GM23338 (cell line): ENCODE results near the gene IGF2BP3. TPM values are rescaled to one million over a fixed set of nuclear protein-coding genes. Genes with fewer than 3 reads are reported as not detected.

Experiments used
- ATAC-seq: fragments of 200-7000 bp; cut with Tn5 transposase; 3 replicates; pipeline ENCODE4 v1.9.1; 2020
- DNase-seq: peaks from one replicate; pipeline ENCODE4 v3.0.0-alpha.2; 2015; ENCODE audit warnings: low spot score
- H2AFZ ChIP-seq: fragments of 200-600 bp; sonication (generic); 2 replicates; pipeline ENCODE4 v1.8.0; 2016; ENCODE audit warnings: antibody characterized with exemption, mild to moderate bottlenecking, moderate library complexity
- H3F3A ChIP-seq: fragments of 200-600 bp; sonication (generic); replicated peaks from 2 replicates; pipeline ENCODE4 v1.8.0; 2017; ENCODE audit warnings: antibody characterized with exemption, mixed run types, low read depth
- H3K27ac ChIP-seq: fragments of 200-600 bp; sonication (generic); 2 replicates; pipeline ENCODE4 v1.6.1; 2016; ENCODE audit warnings: low read depth
- H3K27me3 ChIP-seq: fragments of 200-600 bp; sonication (generic); 2 replicates; pipeline ENCODE4 v1.8.0; 2016; ENCODE audit warnings: mild to moderate bottlenecking, mixed run types, moderate library complexity; ENCODE audit not compliant: insufficient read depth
- H3K36me3 ChIP-seq: fragments of 200-600 bp; sonication (generic); 2 replicates; pipeline ENCODE4 v1.8.0; 2016; ENCODE audit warnings: mild to moderate bottlenecking; ENCODE audit not compliant: insufficient read depth
- H3K4me1 ChIP-seq: fragments of 200-600 bp; sonication (generic); 2 replicates; pipeline ENCODE4 v1.8.0; 2016; ENCODE audit warnings: mild to moderate bottlenecking, moderate library complexity; ENCODE audit not compliant: insufficient read depth
- H3K4me2 ChIP-seq: fragments of 200-600 bp; sonication (generic); 2 replicates; pipeline ENCODE4 v1.7.1; 2017; ENCODE audit warnings: mixed run types
- H3K4me3 ChIP-seq: fragments of 200-600 bp; sonication (generic); 2 replicates; pipeline ENCODE4 v1.6.1; 2016; ENCODE audit warnings: mixed run types
- H3K79me2 ChIP-seq: fragments of 200-600 bp; sonication (generic); replicated peaks from 2 replicates; pipeline ENCODE4 v1.8.0; 2017; ENCODE audit warnings: mild to moderate bottlenecking; ENCODE audit not compliant: insufficient read depth
- H3K9me2 ChIP-seq: fragments of 200-600 bp; sonication (generic); 2 replicates; pipeline ENCODE4 v1.8.0; 2017; ENCODE audit not compliant: insufficient read depth
- H4K20me1 ChIP-seq: fragments of 200-600 bp; sonication (generic); replicated peaks from 2 replicates; pipeline ENCODE4 v1.8.0; 2017; ENCODE audit warnings: mild to moderate bottlenecking; ENCODE audit not compliant: insufficient read depth
- H3K27ac Mint-ChIP-seq: 2 replicates; pipeline ENCODE4 v1.8.0; 2020; ENCODE audit warnings: inconsistent platforms, mild to moderate bottlenecking, moderate library complexity, mixed read lengths
- H3K27me3 Mint-ChIP-seq: 3 replicates; pipeline ENCODE4 v1.8.0; 2022; ENCODE audit warnings: low read depth, mild to moderate bottlenecking, moderate library complexity, mixed read lengths, inconsistent platforms; ENCODE audit not compliant: insufficient read depth, poor library complexity
- H3K36me3 Mint-ChIP-seq: 3 replicates; pipeline ENCODE4 v1.8.0; 2021; ENCODE audit warnings: low read depth, mild to moderate bottlenecking, inconsistent platforms, moderate library complexity, mixed read lengths
- H3K4me1 Mint-ChIP-seq: 3 replicates; pipeline ENCODE4 v1.8.0; 2020; ENCODE audit warnings: mild to moderate bottlenecking, inconsistent platforms, mixed read lengths
- H3K4me3 Mint-ChIP-seq: 3 replicates; pipeline ENCODE4 v1.8.0; 2021; ENCODE audit warnings: moderate library complexity, mild to moderate bottlenecking, inconsistent platforms, mixed read lengths
- H3K9me3 Mint-ChIP-seq: 3 replicates; pipeline ENCODE4 v1.8.0; 2020; ENCODE audit warnings: moderate library complexity, mild to moderate bottlenecking, inconsistent platforms, mixed read lengths
- ETS1 ChIP-seq: IDR thresholded peaks from 2 replicates; pipeline ENCODE4 v1.6.1; 2016; ENCODE audit warnings: antibody characterized with exemption
- EZH2 ChIP-seq: fragments of 200-600 bp; sonication (generic); IDR thresholded peaks from one replicate; pipeline ENCODE4 v1.8.0; 2017; ENCODE audit warnings: antibody characterized with exemption, mild to moderate bottlenecking, low read depth; ENCODE audit not compliant: unreplicated experiment
- EZH2phosphoT487 ChIP-seq: fragments of 200-600 bp; sonication (generic); IDR thresholded peaks from one replicate; pipeline ENCODE4 v1.8.1; 2018; ENCODE audit warnings: antibody characterized with exemption; ENCODE audit not compliant: unreplicated experiment
- JUNB ChIP-seq: IDR thresholded peaks from one replicate; pipeline ENCODE4 v1.6.1; 2016; ENCODE audit warnings: antibody characterized with exemption; ENCODE audit not compliant: unreplicated experiment
- NANOG ChIP-seq: IDR thresholded peaks from 2 replicates; pipeline ENCODE4 v1.6.1; 2016; ENCODE audit warnings: antibody characterized with exemption, borderline replicate concordance
- POLR2AphosphoS5 ChIP-seq: IDR thresholded peaks from 2 replicates; pipeline ENCODE4 v1.6.1; 2016; ENCODE audit warnings: antibody characterized with exemption, low read depth
- STAT1 ChIP-seq: IDR thresholded peaks from one replicate; pipeline ENCODE4 v1.6.1; 2016; ENCODE audit warnings: antibody characterized with exemption; ENCODE audit not compliant: unreplicated experiment
- ZNF331 ChIP-seq: fragments of 250-450 bp; sonication (Bioruptor Pico); IDR thresholded peaks from 2 replicates; pipeline ENCODE4 v1.5.0; 2020; ENCODE audit warnings: low read depth, mild to moderate bottlenecking, moderate library complexity
- polyA plus RNA-seq: library from polyadenylated mRNA; unstranded; fragments of >200 nt; fragmentation: Nextera tagmentation; extraction: Ambion mirVana; gene quantifications from 2 replicates; pipeline ENCODE4 v1.2.1, GENCODE V29; 2016
- total RNA-seq: library from RNA; depleted of rRNA; stranded (reverse); fragments of >200 nt; shearing (Covaris generic); gene quantifications from 2 replicates; pipeline ENCODE4 v1.2.3, GENCODE V29; 2014
- TF ChIP-seq, protein P1 (sequence below), 2 experiments: fragments of 200-600 bp in 1 of 2; sonication (generic) in 1 of 2; conservative IDR thresholded peaks; 2 replicates each; pipeline versions ENCODE4 v1.5.1 to v1.6.1; 2016 to 2017; ENCODE audit warnings: antibody characterized with exemption in 2 of 2, low read depth in 2 of 2, mild to moderate bottlenecking in 2 of 2, moderate library complexity in 1 of 2
- TF ChIP-seq, protein P2 (sequence below): IDR thresholded peaks from one replicate; pipeline ENCODE4 v1.6.1; 2018; ENCODE audit warnings: antibody characterized with exemption; ENCODE audit not compliant: unreplicated experiment

IGF2BP3 gene
- total and polyA plus RNA-seq, 2 experiments from 2014 or later = 52.0 to 183 TPM

DNA sequence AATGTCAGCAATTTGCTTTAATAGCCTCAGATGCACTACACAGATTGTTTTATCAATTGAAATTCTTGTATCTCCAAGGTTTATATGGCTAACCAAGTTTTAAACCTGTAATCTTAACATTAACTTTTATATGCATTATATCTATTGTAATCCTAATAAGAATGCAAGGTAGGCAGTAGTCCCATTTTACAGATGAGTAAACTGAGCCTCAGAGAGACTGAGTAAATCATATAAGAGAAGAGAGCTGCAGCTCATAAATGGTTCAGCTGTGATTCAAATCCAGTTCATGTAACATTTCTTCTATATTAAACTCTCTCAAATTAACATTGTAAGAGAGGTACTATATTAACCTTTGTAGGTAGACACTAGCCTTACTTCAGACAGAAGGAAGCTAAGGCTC lies 127.2 kb downstream of the IGF2BP3 start (continued):
- TF ChIP-seq, protein P1, sequence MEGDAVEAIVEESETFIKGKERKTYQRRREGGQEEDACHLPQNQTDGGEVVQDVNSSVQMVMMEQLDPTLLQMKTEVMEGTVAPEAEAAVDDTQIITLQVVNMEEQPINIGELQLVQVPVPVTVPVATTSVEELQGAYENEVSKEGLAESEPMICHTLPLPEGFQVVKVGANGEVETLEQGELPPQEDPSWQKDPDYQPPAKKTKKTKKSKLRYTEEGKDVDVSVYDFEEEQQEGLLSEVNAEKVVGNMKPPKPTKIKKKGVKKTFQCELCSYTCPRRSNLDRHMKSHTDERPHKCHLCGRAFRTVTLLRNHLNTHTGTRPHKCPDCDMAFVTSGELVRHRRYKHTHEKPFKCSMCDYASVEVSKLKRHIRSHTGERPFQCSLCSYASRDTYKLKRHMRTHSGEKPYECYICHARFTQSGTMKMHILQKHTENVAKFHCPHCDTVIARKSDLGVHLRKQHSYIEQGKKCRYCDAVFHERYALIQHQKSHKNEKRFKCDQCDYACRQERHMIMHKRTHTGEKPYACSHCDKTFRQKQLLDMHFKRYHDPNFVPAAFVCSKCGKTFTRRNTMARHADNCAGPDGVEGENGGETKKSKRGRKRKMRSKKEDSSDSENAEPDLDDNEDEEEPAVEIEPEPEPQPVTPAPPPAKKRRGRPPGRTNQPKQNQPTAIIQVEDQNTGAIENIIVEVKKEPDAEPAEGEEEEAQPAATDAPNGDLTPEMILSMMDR (conservative IDR thresholded peaks at IDR 0.05; ENCODE audit: low read depth in 2 of 2) = no peak
- TF ChIP-seq ZNF331 (no peak), STAT1 (no peak)
- TF ChIP-seq, protein P2, sequence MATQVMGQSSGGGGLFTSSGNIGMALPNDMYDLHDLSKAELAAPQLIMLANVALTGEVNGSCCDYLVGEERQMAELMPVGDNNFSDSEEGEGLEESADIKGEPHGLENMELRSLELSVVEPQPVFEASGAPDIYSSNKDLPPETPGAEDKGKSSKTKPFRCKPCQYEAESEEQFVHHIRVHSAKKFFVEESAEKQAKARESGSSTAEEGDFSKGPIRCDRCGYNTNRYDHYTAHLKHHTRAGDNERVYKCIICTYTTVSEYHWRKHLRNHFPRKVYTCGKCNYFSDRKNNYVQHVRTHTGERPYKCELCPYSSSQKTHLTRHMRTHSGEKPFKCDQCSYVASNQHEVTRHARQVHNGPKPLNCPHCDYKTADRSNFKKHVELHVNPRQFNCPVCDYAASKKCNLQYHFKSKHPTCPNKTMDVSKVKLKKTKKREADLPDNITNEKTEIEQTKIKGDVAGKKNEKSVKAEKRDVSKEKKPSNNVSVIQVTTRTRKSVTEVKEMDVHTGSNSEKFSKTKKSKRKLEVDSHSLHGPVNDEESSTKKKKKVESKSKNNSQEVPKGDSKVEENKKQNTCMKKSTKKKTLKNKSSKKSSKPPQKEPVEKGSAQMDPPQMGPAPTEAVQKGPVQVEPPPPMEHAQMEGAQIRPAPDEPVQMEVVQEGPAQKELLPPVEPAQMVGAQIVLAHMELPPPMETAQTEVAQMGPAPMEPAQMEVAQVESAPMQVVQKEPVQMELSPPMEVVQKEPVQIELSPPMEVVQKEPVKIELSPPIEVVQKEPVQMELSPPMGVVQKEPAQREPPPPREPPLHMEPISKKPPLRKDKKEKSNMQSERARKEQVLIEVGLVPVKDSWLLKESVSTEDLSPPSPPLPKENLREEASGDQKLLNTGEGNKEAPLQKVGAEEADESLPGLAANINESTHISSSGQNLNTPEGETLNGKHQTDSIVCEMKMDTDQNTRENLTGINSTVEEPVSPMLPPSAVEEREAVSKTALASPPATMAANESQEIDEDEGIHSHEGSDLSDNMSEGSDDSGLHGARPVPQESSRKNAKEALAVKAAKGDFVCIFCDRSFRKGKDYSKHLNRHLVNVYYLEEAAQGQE = no peak

- Histone ChIP-seq H3K27me3 (no peaks in the 10 kb centered on the region), H3K79me2 (no peaks in the 10 kb centered on the region), H3K27ac (0 out of 2 replicates have a peak overlapping the region, but pooled peaks have one; percentile 21), H3K4me3 (no peak overlapping the region), H2AFZ (no peak overlapping the region), H3K9me2 (no peaks in the 10 kb centered on the region), H3F3A (peaks cover 16% of the 10 kb centered on the region; the same call in 1 of the 2 replicates), H3K4me1 (no peaks in the 10 kb centered on the region), H4K20me1 (peaks cover 12% of the 10 kb centered on the region), H3K4me2 (no peak overlapping the region), H3K36me3 (peaks cover 77% of the 10 kb centered on the region; the same call in 1 of the 2 replicates)
- H3K9me3 Mint-ChIP-seq = no peaks in the 10 kb centered on the region; the same call in 2 of the 3 replicates
- no peak overlapping the region for H3K27ac Mint-ChIP-seq
- no peak overlapping the region for H3K4me3 Mint-ChIP-seq
- DNase-seq = no peak
- H3K27me3 Mint-ChIP-seq = peaks cover 10% of the 10 kb centered on the region
- ATAC-seq = peak; percentile 38; the same call in 2 of the 3 replicates
- no peaks in the 10 kb centered on the region for H3K4me1 Mint-ChIP-seq
- peaks cover 90% of the 10 kb centered on the region for H3K36me3 Mint-ChIP-seq
- TF ChIP-seq, protein P2 = no peak
- TF ChIP-seq, protein P1 (conservative IDR thresholded peaks at IDR 0.05; ENCODE audit: low read depth in 2 of 2) = no peak
- TF ChIP-seq POLR2AphosphoS5 (no peak), NANOG (no peak), EZH2 (no peak), EZH2phosphoT487 (no peak), JUNB (no peak), ETS1 (no peak)
These were observed 128.3 kb downstream of the IGF2BP3 start for GRCh38 chr7:23341846-23342598.
